ENCODE results near the gene RBSN. TPM values are rescaled to one million over a fixed set of nuclear protein-coding genes. Genes with fewer than 3 reads are reported as not detected.

RBSN gene
- total RNA-seq, 1 donor = 29.6 TPM

GRCh38 chr3:15071699-15072098, 27.2 kb downstream of the RBSN start:
- DNase-seq (ENCODE audit: low read depth) = no peak
- H3K4me3 ChIP-seq (ENCODE audit: low read depth, low read length) = no peak overlapping the region
- TF ChIP-seq CTCF (IDR thresholded peaks at IDR 0.05; ENCODE audit: insufficient read depth, low read length) = no peak

GRCh38 chr3:15069441-15069840, 29.5 kb downstream of the RBSN start:
- H3K4me3 ChIP-seq (ENCODE audit: low read depth, low read length) = no peak overlapping the region
- no peak for DNase-seq (ENCODE audit: low read depth)
- no peak for TF ChIP-seq CTCF (IDR thresholded peaks at IDR 0.05; ENCODE audit: insufficient read depth, low read length)

- DNase-seq (ENCODE audit: low read depth) = no peak
- TF ChIP-seq CTCF (IDR thresholded peaks at IDR 0.05; ENCODE audit: insufficient read depth, low read length) = no peak
- no peak overlapping the region for H3K4me3 ChIP-seq (ENCODE audit: low read depth, low read length)
These were observed 32.5 kb downstream of the RBSN start for GRCh38 chr3:15066467-15066866.

- TF ChIP-seq CTCF (IDR thresholded peaks at IDR 0.05; ENCODE audit: insufficient read depth, low read length) = no peak
- DNase-seq (ENCODE audit: low read depth) = no peak
- peak overlapping the region; percentile 95 for H3K4me3 ChIP-seq (ENCODE audit: low read depth, low read length)
These were observed 33.4 kb downstream of the RBSN start for GRCh38 chr3:15065550-15066007.

- TF ChIP-seq CTCF (IDR thresholded peaks at IDR 0.05; ENCODE audit: insufficient read depth, low read length) = no peak
- DNase-seq (ENCODE audit: low read depth) = peak; percentile 88
- H3K4me3 ChIP-seq (ENCODE audit: low read depth, low read length) = peak within 1 kb of the TSS; percentile 95
These were observed 34.0 kb downstream of the RBSN start, which contains the start of gene MRPS25 for GRCh38 chr3:15064835-15065549. TSS of gene MRPS25 (minus strand) at chr3:15065315. CDS start at chr3:15065194, 121 bp downstream.

GRCh38 chr3:15064299-15064834, 34.6 kb downstream of the RBSN start:
- DNase-seq (ENCODE audit: low read depth) = peak; percentile 32
- TF ChIP-seq CTCF (IDR thresholded peaks at IDR 0.05; ENCODE audit: insufficient read depth, low read length) = no peak
- peak overlapping the region; percentile 95 for H3K4me3 ChIP-seq (ENCODE audit: low read depth, low read length)
